Stomach (tissue), 4 donors: ENCODE data around the gene RSRC1.

Experiments
- CTCF ChIP-seq, 7 experiments: fragments of 450-650 bp in 4 of 7; fragments of 200-600 bp in 3 of 7; sonication (generic) in 3 of 7; IDR thresholded peaks; one replicate each; pipeline ENCODE4 v1.5.1; 2016 to 2019; ENCODE audit warnings: antibody characterized with exemption in 7 of 7, control low read depth in 2 of 7, mild to moderate bottlenecking in 1 of 7
- EP300 ChIP-seq: sonication (generic); formaldehyde crosslinking; IDR thresholded peaks from one replicate; pipeline ENCODE4 v1.6.1; 2017; ENCODE audit warnings: antibody characterized with exemption
- POLR2A ChIP-seq, 4 donors: fragments of 450-650 bp; IDR thresholded peaks; one replicate each; pipeline ENCODE4 v1.6.1; 2016; ENCODE audit warnings: antibody characterized with exemption in 4 of 4, control low read depth in 2 of 4, mild to moderate bottlenecking in 1 of 4, moderate library complexity in 1 of 4
- POLR2AphosphoS5 ChIP-seq, 3 donors: sonication (generic); formaldehyde crosslinking; IDR thresholded peaks; one replicate each; pipeline ENCODE4 v1.6.1; 2016; ENCODE audit warnings: antibody characterized with exemption in 3 of 3

GRCh38 chr3:158453004-158453403, 343.1 kb downstream of the RSRC1 start:
- no peak for TF ChIP-seq CTCF (IDR thresholded peaks at IDR 0.05)
- no peak for TF ChIP-seq POLR2A (IDR thresholded peaks at IDR 0.05)
- no peak for TF ChIP-seq EP300
- no peak for TF ChIP-seq POLR2AphosphoS5 (IDR thresholded peaks at IDR 0.05)
